ENCODE measurements around the gene TPSD1.

Gene TPSD1

DNA sequence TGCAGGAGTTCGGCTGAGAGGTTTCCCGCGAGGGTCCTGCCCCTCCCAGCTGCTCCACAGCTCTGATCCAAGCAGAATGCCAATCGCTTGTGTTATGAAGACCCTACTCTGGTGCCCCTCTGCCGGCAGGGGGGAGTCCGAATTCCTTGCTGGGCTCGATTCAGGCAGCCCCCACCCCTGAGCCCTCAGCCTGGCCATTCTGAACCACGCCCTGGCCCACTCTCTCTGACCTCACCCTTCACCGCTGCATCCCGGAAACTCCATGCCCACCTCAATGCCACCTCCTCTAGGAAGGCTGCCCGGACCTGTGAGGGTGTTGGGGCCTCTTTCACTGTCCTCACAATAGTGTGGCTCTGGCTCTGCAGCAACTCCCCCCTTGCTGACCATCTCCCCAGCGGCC, 45.7 kb downstream of the TPSD1 start:
- DNase-seq = no peak

DNA sequence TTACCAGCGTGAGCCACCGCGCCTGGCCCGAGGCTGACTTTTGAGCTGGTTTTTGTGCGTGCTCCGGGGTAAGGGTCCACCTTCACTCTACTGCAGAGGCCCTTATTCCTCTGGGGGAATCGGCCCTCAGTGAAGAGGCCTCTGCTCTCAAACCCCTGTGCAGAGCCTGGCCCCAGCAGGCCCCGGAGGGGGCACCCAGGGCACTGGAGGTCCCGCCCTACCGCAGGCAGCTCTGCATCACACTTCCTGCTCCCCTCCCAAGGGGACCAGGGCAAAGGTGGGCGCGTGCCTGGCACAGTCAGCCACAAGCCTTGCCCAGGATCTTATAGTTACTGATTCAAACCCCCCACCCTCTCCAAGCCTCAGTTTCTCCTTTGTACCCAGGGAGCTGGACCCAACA, 50.0 kb downstream of the TPSD1 start:
- no peak for DNase-seq

GRCh38 chr16:1306334-1306733, 50.5 kb downstream of the TPSD1 start:
- no peak for DNase-seq

DNA sequence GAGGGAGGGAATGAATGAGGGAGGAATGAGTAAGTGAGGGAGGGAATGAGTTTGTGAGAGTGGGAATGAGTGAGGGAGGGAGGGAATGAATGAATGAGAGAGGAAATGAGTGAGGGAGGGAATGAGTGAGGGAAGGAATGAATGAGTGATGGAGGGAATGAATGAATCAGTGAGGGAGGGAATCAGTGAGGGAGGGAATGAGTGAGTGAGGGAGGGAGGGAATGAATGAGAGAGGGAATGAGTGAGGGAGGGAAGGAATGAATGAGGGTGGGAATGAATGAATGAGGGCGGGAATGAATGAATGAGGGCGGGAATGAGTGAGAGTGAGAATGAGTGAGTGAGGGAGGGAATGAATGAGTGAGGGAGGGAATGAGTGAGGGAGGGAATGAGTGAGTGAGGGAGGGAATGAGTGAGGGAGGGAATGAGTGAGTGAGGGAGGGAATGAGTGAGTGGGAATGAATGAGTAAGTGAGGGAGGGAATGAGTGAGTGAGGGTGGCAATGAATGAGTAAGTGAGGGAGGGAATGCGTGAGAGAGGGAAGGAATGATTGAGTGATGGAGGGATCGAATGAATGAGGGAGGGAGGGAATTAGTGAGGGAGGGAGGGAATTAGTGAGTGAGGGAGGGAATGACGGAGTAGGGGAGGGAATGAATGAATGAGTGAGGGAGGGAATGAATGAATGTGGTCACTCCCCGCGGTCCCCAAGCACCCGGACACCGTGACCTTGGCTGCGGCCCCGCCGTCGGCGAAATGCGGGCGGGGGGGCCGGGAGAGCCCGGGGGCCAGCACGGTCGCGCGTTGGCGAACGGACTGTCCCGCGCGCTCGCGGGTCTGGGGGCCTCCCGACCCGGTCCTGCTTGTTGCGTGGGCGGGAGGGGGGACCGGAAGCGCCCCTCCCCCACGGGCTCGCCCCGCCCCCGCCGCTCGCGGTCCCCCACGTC, 52.4 kb downstream of the TPSD1 start:
- DNase-seq = no peak

All from stimulated activated CD4-positive, alpha-beta T cell treated with anti-CD3 and anti-CD28 coated beads, Interleukin-4, amount 100 ng/mL, for 4 hours (primary cell).